PC-9 (cell line): Measurements from ENCODE around the gene ABR. TPM values are rescaled to one million over a fixed set of nuclear protein-coding genes. Genes with fewer than 3 reads are reported as not detected.

Source experiments
- BruUV-seq: library from RNA; stranded (reverse); fragments of 400-500 nt; replicated peaks from 2 replicates; lab custom pipeline; 2021; lab: Mats Ljungman, UMichigan
- CTCF ChIA-PET: fragments of 300-600 bp; sonication (Branson Sonifier 250); formaldehyde crosslinking; loops from one replicate; lab custom pipeline; 2022; ENCODE audit warnings: antibody characterized with exemption; lab: Charles Lee
- POLR2A ChIA-PET: fragments of 300-600 bp; sonication (Branson Sonifier 250); formaldehyde crosslinking; loops from one replicate; lab custom pipeline; 2022; ENCODE audit warnings: antibody characterized with exemption; ENCODE audit not compliant: unreplicated experiment; lab: Charles Lee
- DNase-seq, 2 experiments: peaks; one replicate each; pipeline versions ENCODE4 v3.0.0 to v3.0.0-alpha.2; 2015 to 2022; ENCODE audit warnings: mixed read lengths in 1 of 2
- H2AFZ ChIP-seq: fragments of 200-600 bp; sonication (generic); 2 replicates; pipeline ENCODE4 v1.8.1; 2017; ENCODE audit warnings: antibody characterized with exemption
- H3F3A ChIP-seq: fragments of 200-600 bp; sonication (generic); 2 replicates; pipeline ENCODE4 v1.8.1; 2017; ENCODE audit warnings: antibody characterized with exemption, mild to moderate bottlenecking, low read depth; ENCODE audit not compliant: insufficient read depth
- H3K27ac ChIP-seq: fragments of 200-600 bp; sonication (generic); 2 replicates; pipeline ENCODE4 v1.6.1; 2016; ENCODE audit warnings: mixed run types
- H3K27me3 ChIP-seq: fragments of 200-600 bp; sonication (generic); 2 replicates; pipeline ENCODE4 v1.6.1; 2016; ENCODE audit warnings: low read depth, mixed run types; ENCODE audit not compliant: insufficient read depth
- H3K36me3 ChIP-seq: fragments of 200-600 bp; sonication (generic); 2 replicates; pipeline ENCODE4 v1.6.1; 2016; ENCODE audit warnings: low read depth, mixed run types
- H3K4me1 ChIP-seq: fragments of 200-600 bp; sonication (generic); replicated peaks from 2 replicates; pipeline ENCODE4 v1.6.1; 2016; ENCODE audit warnings: mixed run types; ENCODE audit not compliant: insufficient read depth
- H3K4me2 ChIP-seq: fragments of 200-600 bp; sonication (generic); 2 replicates; pipeline ENCODE4 v1.6.1; 2017; ENCODE audit warnings: mixed run types
- H3K4me3 ChIP-seq: fragments of 200-600 bp; sonication (generic); 2 replicates; pipeline ENCODE4 v1.6.1; 2016; ENCODE audit warnings: mixed run types
- H3K79me2 ChIP-seq: fragments of 200-600 bp; sonication (generic); 2 replicates; pipeline ENCODE4 v1.6.1; 2017; ENCODE audit warnings: low read depth, mixed run types
- H3K9me2 ChIP-seq: fragments of 200-600 bp; sonication (generic); 2 replicates; pipeline ENCODE4 v1.8.1; 2017; ENCODE audit warnings: mild to moderate bottlenecking; ENCODE audit not compliant: insufficient read depth
- H3K9me3 ChIP-seq: fragments of 200-600 bp; sonication (generic); 2 replicates; pipeline ENCODE4 v1.8.1; 2016; ENCODE audit warnings: low read depth; ENCODE audit not compliant: insufficient read depth
- H4K20me1 ChIP-seq: fragments of 200-600 bp; sonication (generic); 2 replicates; pipeline ENCODE4 v1.8.1; 2017; ENCODE audit not compliant: insufficient read depth
- EZH2 ChIP-seq: fragments of 200-600 bp; sonication (generic); IDR thresholded peaks from 2 replicates; pipeline ENCODE4 v1.8.0; 2017; ENCODE audit warnings: antibody characterized with exemption, low read depth
- intact Hi-C: fragments of 100-400 bp; cut with micrococcal nuclease; formaldehyde crosslinking; loops from one replicate; pipeline ENCODE4 v1.10.0; 2022; ENCODE audit not compliant: unreplicated experiment
- total RNA-seq: library from RNA; stranded (reverse); gene quantifications from 2 replicates; pipeline ENCODE4 v1.2.3, GENCODE V29; 2021
- TF ChIP-seq, protein P1 (sequence below): fragments of 200-600 bp; sonication (generic); conservative IDR thresholded peaks from 2 replicates; pipeline ENCODE4 v1.6.1; 2017; ENCODE audit warnings: mixed run types, antibody characterized with exemption, mild to moderate bottlenecking, moderate library complexity

The ABR gene
- total RNA-seq, 1 experiment from 2014 or later: 76.0 TPM

- no peak for TF ChIP-seq EZH2
- TF ChIP-seq, protein P1, sequence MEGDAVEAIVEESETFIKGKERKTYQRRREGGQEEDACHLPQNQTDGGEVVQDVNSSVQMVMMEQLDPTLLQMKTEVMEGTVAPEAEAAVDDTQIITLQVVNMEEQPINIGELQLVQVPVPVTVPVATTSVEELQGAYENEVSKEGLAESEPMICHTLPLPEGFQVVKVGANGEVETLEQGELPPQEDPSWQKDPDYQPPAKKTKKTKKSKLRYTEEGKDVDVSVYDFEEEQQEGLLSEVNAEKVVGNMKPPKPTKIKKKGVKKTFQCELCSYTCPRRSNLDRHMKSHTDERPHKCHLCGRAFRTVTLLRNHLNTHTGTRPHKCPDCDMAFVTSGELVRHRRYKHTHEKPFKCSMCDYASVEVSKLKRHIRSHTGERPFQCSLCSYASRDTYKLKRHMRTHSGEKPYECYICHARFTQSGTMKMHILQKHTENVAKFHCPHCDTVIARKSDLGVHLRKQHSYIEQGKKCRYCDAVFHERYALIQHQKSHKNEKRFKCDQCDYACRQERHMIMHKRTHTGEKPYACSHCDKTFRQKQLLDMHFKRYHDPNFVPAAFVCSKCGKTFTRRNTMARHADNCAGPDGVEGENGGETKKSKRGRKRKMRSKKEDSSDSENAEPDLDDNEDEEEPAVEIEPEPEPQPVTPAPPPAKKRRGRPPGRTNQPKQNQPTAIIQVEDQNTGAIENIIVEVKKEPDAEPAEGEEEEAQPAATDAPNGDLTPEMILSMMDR: no peak
- Histone ChIP-seq H3F3A (no peaks in the 10 kb centered on the region), H3K9me3 (no peaks in the 10 kb centered on the region), H3K4me3 (no peak overlapping the region), H3K79me2 (no peaks in the 10 kb centered on the region), H3K36me3 (no peaks in the 10 kb centered on the region), H3K4me2 (no peak overlapping the region), H2AFZ (no peak overlapping the region), H3K4me1 (no peaks in the 10 kb centered on the region), H4K20me1 (peaks cover 9% of the 10 kb centered on the region; the same call in 1 of the 2 replicates), H3K9me2 (no peaks in the 10 kb centered on the region), H3K27me3 (no peaks in the 10 kb centered on the region), H3K27ac (no peak overlapping the region)
- intact Hi-C loops: no loop called here
- peak in 1 of 2 experiments; percentile 6 for DNase-seq
- CTCF ChIA-PET: no interaction called here
- POLR2A ChIA-PET: no interaction called here
- no TSS peak for BruUV-seq
Measured at GRCh38 chr17:1169929-1170312, 9.9 kb downstream of the ABR start.

DNA sequence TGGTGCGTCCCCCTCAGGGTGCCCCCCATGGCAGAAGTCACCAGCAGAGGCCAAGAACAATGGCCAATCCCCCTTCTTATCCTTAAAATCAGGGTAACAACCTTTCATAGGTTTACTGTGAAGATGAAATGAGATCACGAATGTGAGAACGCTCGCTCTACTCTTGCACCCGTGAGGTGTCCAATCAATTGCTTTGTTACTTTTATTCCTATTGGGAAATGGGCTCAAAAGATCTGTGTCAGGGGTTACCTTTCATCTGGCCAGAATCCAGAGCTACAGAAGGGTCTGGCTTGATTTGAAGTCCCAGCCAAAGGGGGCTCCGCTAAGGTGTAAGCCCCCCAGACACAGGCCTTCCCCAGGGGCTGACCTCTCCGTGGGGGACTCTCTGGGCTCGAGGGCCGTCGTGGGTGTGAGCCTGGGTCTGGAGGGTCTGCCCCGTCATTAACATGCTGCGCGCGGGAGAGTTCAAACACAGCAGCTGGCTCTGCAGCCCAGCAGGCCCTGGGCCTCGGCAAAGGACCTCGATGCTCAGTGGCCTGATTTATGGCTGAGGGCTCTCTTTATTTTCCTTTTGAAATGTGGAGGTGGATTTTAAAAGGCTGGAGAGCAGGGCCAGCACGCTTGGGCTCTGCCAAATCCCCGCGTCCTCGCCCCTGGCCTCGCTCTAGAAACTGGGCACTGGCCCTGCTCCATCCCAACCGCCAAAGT is 10.4 kb downstream of the ABR start:
- Histone ChIP-seq H3K9me2 (no peaks in the 10 kb centered on the region), H3K27me3 (0 out of 2 replicates have a peak, but pooled peaks cover 5% of the 10 kb centered on the region), H3K79me2 (no peaks in the 10 kb centered on the region), H3K27ac (no peak overlapping the region), H3K4me1 (no peaks in the 10 kb centered on the region), H3F3A (no peaks in the 10 kb centered on the region), H3K9me3 (no peaks in the 10 kb centered on the region), H3K4me3 (no peak overlapping the region), H3K4me2 (no peak overlapping the region), H2AFZ (no peak overlapping the region), H3K36me3 (no peaks in the 10 kb centered on the region), H4K20me1 (peaks cover 9% of the 10 kb centered on the region; the same call in 1 of the 2 replicates)
- TF ChIP-seq, protein P1: no peak
- TF ChIP-seq EZH2: no peak
- no TSS peak for BruUV-seq
- DNase-seq: peak in 1 of 2 experiments; percentile 6
- ChIA-PET CTCF (no interaction called here), POLR2A (no interaction called here)
- intact Hi-C loops: no loop called here

DNA sequence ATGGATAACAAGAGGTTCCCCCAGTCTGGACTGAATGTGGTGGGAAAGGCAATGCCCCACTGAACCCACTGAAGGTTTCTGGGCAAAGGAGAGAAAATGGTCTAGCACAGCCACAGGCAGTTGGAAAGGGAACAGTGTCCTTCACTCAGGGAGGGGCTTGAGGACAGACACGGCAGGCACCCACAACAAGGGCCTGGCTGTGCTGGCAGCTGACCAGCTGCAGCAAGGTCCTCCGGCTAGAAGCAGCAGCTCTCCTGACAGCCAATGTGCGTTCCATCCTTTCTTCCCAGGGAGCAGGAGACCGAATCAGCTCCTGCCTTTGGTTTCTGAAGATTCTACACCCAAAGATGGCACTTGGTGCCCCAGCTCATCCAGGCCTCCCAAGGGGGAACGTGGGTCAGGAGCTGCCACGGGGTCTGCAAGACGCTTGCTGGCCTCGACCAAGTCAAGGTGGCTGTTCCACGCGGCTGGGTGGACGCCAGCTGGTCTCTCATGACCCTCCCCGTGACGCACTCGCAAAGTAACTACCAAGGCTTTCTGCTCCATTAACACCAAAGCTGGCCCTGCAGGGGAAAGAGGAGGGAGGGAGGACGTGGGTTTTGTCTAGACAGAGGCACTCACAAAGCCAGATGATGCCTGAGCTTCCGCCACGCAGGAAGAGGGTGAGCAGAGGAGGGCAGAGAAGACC is 11.1 kb downstream of the ABR start:
- no peak for TF ChIP-seq EZH2
- TF ChIP-seq, protein P1: no peak
- POLR2A ChIA-PET: no interaction called here
- CTCF ChIA-PET: no interaction called here
- Histone ChIP-seq H3K36me3 (no peaks in the 10 kb centered on the region), H2AFZ (no peak overlapping the region), H3K79me2 (no peaks in the 10 kb centered on the region), H3K9me2 (no peaks in the 10 kb centered on the region), H3K9me3 (no peaks in the 10 kb centered on the region), H3K4me2 (no peak overlapping the region), H3K4me3 (no peak overlapping the region), H4K20me1 (peaks cover 9% of the 10 kb centered on the region; the same call in 1 of the 2 replicates), H3F3A (no peaks in the 10 kb centered on the region), H3K4me1 (no peaks in the 10 kb centered on the region), H3K27ac (no peak overlapping the region), H3K27me3 (0 out of 2 replicates have a peak, but pooled peaks cover 6% of the 10 kb centered on the region)
- intact Hi-C loops: no loop called here
- DNase-seq: peak in 1 of 2 experiments; percentile 8
- no TSS peak for BruUV-seq
